K562 (cell line): ENCODE data around the gene MGAT1. TPM values are rescaled to one million over a fixed set of nuclear protein-coding genes. Genes with fewer than 3 reads are reported as not detected.

Source experiments
- ARID4B ChIP-seq: sonication (generic); formaldehyde crosslinking; IDR thresholded peaks from 2 replicates; pipeline ENCODE4 v1.8.0; 2022; ENCODE audit warnings: mild to moderate bottlenecking, missing genetic modification reagents
- ATF7 ChIP-seq: fragments of 450-650 bp; IDR thresholded peaks from 2 replicates; pipeline ENCODE4 v1.7.1; 2014; ENCODE audit warnings: mild to moderate bottlenecking, moderate library complexity
- CC2D1A ChIP-seq: fragments of 450-650 bp; IDR thresholded peaks from 2 replicates; pipeline ENCODE4 v1.6.1; 2017; ENCODE audit warnings: mild to moderate bottlenecking
- KDM5B ChIP-seq: fragments of 200-600 bp; sonication (generic); IDR thresholded peaks from 2 replicates; pipeline ENCODE4 v1.6.1; 2012; ENCODE audit warnings: low read depth, mild to moderate bottlenecking, moderate library complexity, low read length, control low read depth, inconsistent platforms; ENCODE audit not compliant: insufficient replicate concordance
- L3MBTL2 ChIP-seq: fragments of 450-650 bp; IDR thresholded peaks from 2 replicates; pipeline ENCODE4 v1.6.1; 2016; ENCODE audit warnings: mild to moderate bottlenecking, moderate library complexity
- MAX ChIP-seq: sonication (generic); formaldehyde crosslinking; IDR thresholded peaks from 2 replicates; pipeline ENCODE4 v1.9.0; 2022; ENCODE audit warnings: mild to moderate bottlenecking, missing genetic modification reagents
- MYC ChIP-seq, 2 experiments: fragments of 250-450 bp in 1 of 2; sonication (Bioruptor Pico) in 1 of 2; IDR thresholded peaks; 2 replicates each; pipeline versions ENCODE4 v1.5.1 to v1.6.1; 2012 to 2021; ENCODE audit warnings: low read depth in 2 of 2, borderline replicate concordance in 1 of 2, improper control_type of control experiment in 1 of 2, low read length in 1 of 2, mild to moderate bottlenecking in 1 of 2, moderate library complexity in 1 of 2
- NCOA6 ChIP-seq: fragments of 450-650 bp; IDR thresholded peaks from 2 replicates; pipeline ENCODE4 v1.6.1; 2017; ENCODE audit warnings: mild to moderate bottlenecking
- SOX6 ChIP-seq: fragments of 450-650 bp; IDR thresholded peaks from 2 replicates; pipeline ENCODE4 v1.6.1; 2014; ENCODE audit warnings: mild to moderate bottlenecking
- ZC3H4 ChIP-seq: sonication (generic); formaldehyde crosslinking; IDR thresholded peaks from 2 replicates; pipeline ENCODE4 v1.9.0; 2021; ENCODE audit warnings: missing genetic modification reagents, borderline replicate concordance
- ZNF124 ChIP-seq: sonication (generic); formaldehyde crosslinking; IDR thresholded peaks from 2 replicates; pipeline ENCODE4 v1.8.1; 2022; ENCODE audit warnings: missing genetic modification reagents
- polyA plus RNA-seq, 8 experiments: library from polyadenylated mRNA; depleted of rRNA in 4 of 8; stranded (reverse) in 5 of 8; unstranded in 3 of 8; fragments of >200 nt; fragmentation: Nextera tagmentation in 2 of 8; fragmentation: Illumina TruSeq in 1 of 8; extraction: Ambion mirVana in 2 of 8; extraction: Trizol in 1 of 8; gene quantifications; 2 replicates each; pipeline versions ENCODE4 v1.2.1 to v1.2.3, GENCODE V29; 2011 to 2014; ENCODE audit warnings: inconsistent platforms in 1 of 8, missing spikeins in 1 of 8
- total RNA-seq, 7 experiments: library from RNA; depleted of rRNA in 6 of 7; stranded (reverse); fragments of >200 nt in 6 of 7; fragmentation: Illumina TruSeq in 2 of 7; extraction: Trizol in 2 of 7; gene quantifications; 2 replicates each; pipeline versions ENCODE4 v1.2.1 to v1.2.3, GENCODE V29; 2011 to 2021; ENCODE audit warnings: low replicate concordance in 1 of 7
- TF ChIP-seq, protein P1 (sequence below): fragments of 250-450 bp; sonication (Bioruptor Pico); IDR thresholded peaks from 2 replicates; pipeline ENCODE4 v1.4.0; 2020; ENCODE audit warnings: mild to moderate bottlenecking
- TF ChIP-seq, protein P2 (sequence below): sonication (generic); formaldehyde crosslinking; IDR thresholded peaks from 2 replicates; pipeline ENCODE4 v1.9.0; 2022; ENCODE audit warnings: mild to moderate bottlenecking, missing genetic modification reagents
- TF ChIP-seq, protein P3 (sequence below): fragments of 450-650 bp; conservative IDR thresholded peaks from 2 replicates; pipeline ENCODE4 v1.6.1; 2016; ENCODE audit warnings: missing genetic modification characterization, low read depth, mild to moderate bottlenecking, control low read depth, missing compliant biosample characterization
- TF ChIP-seq, protein P4 (sequence below): fragments of 450-650 bp; IDR thresholded peaks from 2 replicates; pipeline ENCODE4 v1.6.1; 2017; ENCODE audit warnings: antibody characterized with exemption

MGAT1 gene
- total and polyA plus RNA-seq, 9 of the 15 experiments (the other 6 are each of a cell fraction or from before 2014, with no cell fraction given) = 3.9 to 82.7 (median 44.5) TPM

DNA sequence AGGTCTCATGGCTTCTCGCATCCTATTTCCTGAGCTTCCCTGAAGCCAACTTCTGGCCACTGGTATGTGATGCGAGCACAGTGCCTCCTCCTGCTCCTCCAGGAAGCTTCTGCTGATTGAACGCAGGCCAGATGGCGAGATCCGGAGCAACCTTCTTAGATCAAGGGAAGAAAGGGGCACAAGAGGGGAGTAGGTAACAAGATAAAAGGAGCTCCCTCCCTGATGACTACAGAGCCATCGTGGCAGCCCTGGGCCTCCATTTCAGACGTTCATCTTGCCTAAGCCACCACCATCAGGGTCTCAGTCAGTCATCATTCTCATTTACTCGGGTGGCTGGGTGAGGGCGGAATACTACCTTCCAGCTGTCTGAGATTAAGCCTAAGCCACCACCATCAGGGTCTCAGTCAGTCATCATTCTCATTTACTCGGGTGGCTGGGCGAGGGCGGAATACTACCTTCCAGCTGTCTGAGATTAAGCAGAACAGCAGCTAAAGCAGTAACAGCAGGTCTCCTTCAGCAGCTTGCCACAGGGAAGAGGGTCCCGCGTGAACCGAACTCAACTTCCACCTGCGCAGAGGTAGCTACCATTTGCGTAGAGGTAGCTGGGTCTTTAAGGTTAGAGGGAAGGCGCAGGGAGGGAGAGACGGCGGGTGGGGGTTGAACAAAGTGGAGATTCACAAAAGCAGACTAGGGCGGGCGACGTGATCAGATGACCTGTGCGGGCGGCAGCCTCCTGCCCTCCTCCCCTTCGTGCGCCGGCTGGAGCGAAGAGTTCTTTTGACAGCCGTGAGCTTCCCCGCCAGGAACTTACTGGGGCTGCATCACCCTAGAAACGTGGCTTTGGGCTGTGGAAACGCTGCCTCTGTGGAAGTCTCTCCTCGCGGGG lies 27.9 kb upstream of the MGAT1 start (continued):
- TF ChIP-seq ARID4B = peak; percentile 15; the same call in 1 of the 2 replicates
- TF ChIP-seq NCOA6 = no peak
- TF ChIP-seq, protein P1, sequence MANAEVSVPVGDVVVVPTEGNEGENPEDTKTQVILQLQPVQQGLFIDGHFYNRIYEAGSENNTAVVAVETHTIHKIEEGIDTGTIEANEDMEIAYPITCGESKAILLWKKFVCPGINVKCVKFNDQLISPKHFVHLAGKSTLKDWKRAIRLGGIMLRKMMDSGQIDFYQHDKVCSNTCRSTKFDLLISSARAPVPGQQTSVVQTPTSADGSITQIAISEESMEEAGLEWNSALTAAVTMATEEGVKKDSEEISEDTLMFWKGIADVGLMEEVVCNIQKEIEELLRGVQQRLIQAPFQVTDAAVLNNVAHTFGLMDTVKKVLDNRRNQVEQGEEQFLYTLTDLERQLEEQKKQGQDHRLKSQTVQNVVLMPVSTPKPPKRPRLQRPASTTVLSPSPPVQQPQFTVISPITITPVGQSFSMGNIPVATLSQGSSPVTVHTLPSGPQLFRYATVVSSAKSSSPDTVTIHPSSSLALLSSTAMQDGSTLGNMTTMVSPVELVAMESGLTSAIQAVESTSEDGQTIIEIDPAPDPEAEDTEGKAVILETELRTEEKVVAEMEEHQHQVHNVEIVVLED (CRISPR knock-in tag) = 0 out of 2 replicates have a peak, but pooled peaks have one; percentile 5
- 0 out of 2 replicates have a peak, but pooled peaks have one; percentile 8 for TF ChIP-seq CC2D1A
- TF ChIP-seq ZC3H4 (CRISPR knock-in tag) = no peak
- TF ChIP-seq, protein P2, sequence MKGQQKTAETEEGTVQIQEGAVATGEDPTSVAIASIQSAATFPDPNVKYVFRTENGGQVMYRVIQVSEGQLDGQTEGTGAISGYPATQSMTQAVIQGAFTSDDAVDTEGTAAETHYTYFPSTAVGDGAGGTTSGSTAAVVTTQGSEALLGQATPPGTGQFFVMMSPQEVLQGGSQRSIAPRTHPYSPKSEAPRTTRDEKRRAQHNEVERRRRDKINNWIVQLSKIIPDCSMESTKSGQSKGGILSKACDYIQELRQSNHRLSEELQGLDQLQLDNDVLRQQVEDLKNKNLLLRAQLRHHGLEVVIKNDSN (CRISPR knock-in tag) = peak; percentile 60
- TF ChIP-seq, protein P3, sequence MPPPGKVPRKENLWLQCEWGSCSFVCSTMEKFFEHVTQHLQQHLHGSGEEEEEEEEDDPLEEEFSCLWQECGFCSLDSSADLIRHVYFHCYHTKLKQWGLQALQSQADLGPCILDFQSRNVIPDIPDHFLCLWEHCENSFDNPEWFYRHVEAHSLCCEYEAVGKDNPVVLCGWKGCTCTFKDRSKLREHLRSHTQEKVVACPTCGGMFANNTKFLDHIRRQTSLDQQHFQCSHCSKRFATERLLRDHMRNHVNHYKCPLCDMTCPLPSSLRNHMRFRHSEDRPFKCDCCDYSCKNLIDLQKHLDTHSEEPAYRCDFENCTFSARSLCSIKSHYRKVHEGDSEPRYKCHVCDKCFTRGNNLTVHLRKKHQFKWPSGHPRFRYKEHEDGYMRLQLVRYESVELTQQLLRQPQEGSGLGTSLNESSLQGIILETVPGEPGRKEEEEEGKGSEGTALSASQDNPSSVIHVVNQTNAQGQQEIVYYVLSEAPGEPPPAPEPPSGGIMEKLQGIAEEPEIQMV (tag) = no peak
- TF ChIP-seq ZNF124 = no peak
- no peak for TF ChIP-seq MYC (IDR thresholded peaks at IDR 0.05; ENCODE audit: low read depth, low read length)
- TF ChIP-seq MYC (CRISPR knock-in tag; IDR thresholded peaks at IDR 0.05; ENCODE audit: borderline replicate concordance, low read depth) = no peak
- TF ChIP-seq, protein P4, sequence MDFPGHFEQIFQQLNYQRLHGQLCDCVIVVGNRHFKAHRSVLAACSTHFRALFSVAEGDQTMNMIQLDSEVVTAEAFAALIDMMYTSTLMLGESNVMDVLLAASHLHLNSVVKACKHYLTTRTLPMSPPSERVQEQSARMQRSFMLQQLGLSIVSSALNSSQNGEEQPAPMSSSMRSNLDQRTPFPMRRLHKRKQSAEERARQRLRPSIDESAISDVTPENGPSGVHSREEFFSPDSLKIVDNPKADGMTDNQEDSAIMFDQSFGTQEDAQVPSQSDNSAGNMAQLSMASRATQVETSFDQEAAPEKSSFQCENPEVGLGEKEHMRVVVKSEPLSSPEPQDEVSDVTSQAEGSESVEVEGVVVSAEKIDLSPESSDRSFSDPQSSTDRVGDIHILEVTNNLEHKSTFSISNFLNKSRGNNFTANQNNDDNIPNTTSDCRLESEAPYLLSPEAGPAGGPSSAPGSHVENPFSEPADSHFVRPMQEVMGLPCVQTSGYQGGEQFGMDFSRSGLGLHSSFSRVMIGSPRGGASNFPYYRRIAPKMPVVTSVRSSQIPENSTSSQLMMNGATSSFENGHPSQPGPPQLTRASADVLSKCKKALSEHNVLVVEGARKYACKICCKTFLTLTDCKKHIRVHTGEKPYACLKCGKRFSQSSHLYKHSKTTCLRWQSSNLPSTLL = no peak
- TF ChIP-seq KDM5B = peak; percentile 8
- TF ChIP-seq L3MBTL2 = peak; percentile 92
- TF ChIP-seq ATF7 = peak; percentile 25; the same call in 1 of the 2 replicates
- no peak; the same call in 1 of the 2 replicates for TF ChIP-seq MAX
- TF ChIP-seq SOX6 = peak; percentile 25; the same call in 1 of the 2 replicates
